K562 (cell line): Measurements from ENCODE around the gene ZFYVE27. TPM values are rescaled to one million over a fixed set of nuclear protein-coding genes. Genes with fewer than 3 reads are reported as not detected.
A peak's percentile ranks its signal among the peaks of the same experiment; 100 is the strongest.

Experiments
- ATAC-seq: fragments of 200-7000 bp; cut with Tn5 transposase; 3 replicates; pipeline ENCODE4 v1.9.1; 2020; ENCODE audit warnings: moderate library complexity
- BruUV-seq: library from RNA; stranded (reverse); fragments of 400-500 nt; replicated peaks from 2 replicates; lab custom pipeline; 2021; lab: Mats Ljungman, UMichigan
- CTCF ChIA-PET: fragments of 300-600 bp; formaldehyde crosslinking; extraction: SDS; loops from one replicate; lab custom pipeline; 2021; ENCODE audit warnings: low intra/inter-chr PET ratio; lab: Yijun Ruan, JAX
- POLR2A ChIA-PET: fragments of 300-600, 350-650 bp; sonication (Branson Sonifier 250); formaldehyde crosslinking; extraction: SDS; loops from one replicate; lab custom pipeline; 2021; ENCODE audit warnings: antibody characterized with exemption, inconsistent platforms; lab: Yijun Ruan, JAX
- DNase-seq, 4 experiments: peaks; one replicate each; pipeline versions ENCODE4 v3.0.0 to v3.0.0-alpha.2; 2011 to 2018; ENCODE audit warnings: low spot score in 3 of 4, mixed read lengths in 3 of 4; ENCODE audit errors: extremely low read depth in 1 of 4
- FAIRE-seq: peaks from 2 replicates; lab custom pipeline; 2011; peaks lifted over from hg19 to GRCh38; lab: Jason Lieb, UNC
- H2AFZ ChIP-seq: 2 replicates; pipeline ENCODE4 v1.6.0; 2011; ENCODE audit warnings: low read depth, low read length, control low read depth, inconsistent platforms
- H3K27ac ChIP-seq: fragments of 200-600 bp; 3 replicates; pipeline ENCODE4 v1.8.0; 2011; ENCODE audit warnings: low read depth, mild to moderate bottlenecking, control low read depth, inconsistent platforms, low read length, moderate library complexity, mixed read lengths; ENCODE audit errors: extremely low read depth
- H3K27me3 ChIP-seq, 2 experiments: fragments of 300-600 bp in 1 of 2; 2 replicates in 1 of 2; 3 replicates in 1 of 2; pipeline versions ENCODE4 v1.6.0 to v1.8.0; 2011; ENCODE audit warnings: inconsistent platforms in 2 of 2, low read length in 2 of 2, mild to moderate bottlenecking in 1 of 2, mixed read lengths in 1 of 2, moderate library complexity in 1 of 2; ENCODE audit not compliant: control insufficient read depth in 2 of 2, insufficient read depth in 2 of 2
- H3K36me3 ChIP-seq: fragments of 300-600 bp; 3 replicates; pipeline ENCODE4 v1.8.0; 2011; ENCODE audit warnings: mild to moderate bottlenecking, low read length, inconsistent platforms; ENCODE audit not compliant: control insufficient read depth, insufficient read depth
- H3K4me1 ChIP-seq, 2 experiments: fragments of 200-600 bp in 1 of 2; replicated peaks in 1 of 2; 2 replicates in 1 of 2; 3 replicates in 1 of 2; pipeline versions ENCODE4 v1.5.1 to v1.8.0; 2011; ENCODE audit warnings: inconsistent platforms in 2 of 2, low read length in 2 of 2, mild to moderate bottlenecking in 1 of 2, mixed read lengths in 1 of 2, moderate library complexity in 1 of 2; ENCODE audit not compliant: control insufficient read depth in 2 of 2, insufficient read depth in 2 of 2
- H3K4me2 ChIP-seq: 2 replicates; pipeline ENCODE4 v1.6.1; 2011; ENCODE audit warnings: low read length, control low read depth, inconsistent platforms, mixed read lengths; ENCODE audit not compliant: insufficient read depth
- H3K4me3 ChIP-seq: fragments of 200-600 bp; sonication (generic), shearing (Covaris generic); 2 replicates; pipeline ENCODE4 v1.5.1; 2016; ENCODE audit warnings: control low read depth, inconsistent platforms
- H3K79me2 ChIP-seq: fragments of 200-600 bp; 3 replicates; pipeline ENCODE4 v1.8.0; 2011; ENCODE audit warnings: low read length, inconsistent platforms; ENCODE audit not compliant: control insufficient read depth, insufficient read depth
- H3K9ac ChIP-seq, 2 experiments: 2 replicates each; pipeline versions ENCODE4 v1.6.0 to v1.6.1; 2011; ENCODE audit warnings: low read depth in 2 of 2, low read length in 2 of 2, control low read depth in 1 of 2, inconsistent platforms in 1 of 2, mild to moderate bottlenecking in 1 of 2, mixed read lengths in 1 of 2; ENCODE audit not compliant: insufficient read depth in 1 of 2
- H3K9me1 ChIP-seq: one replicate; pipeline ENCODE4 v1.6.0; 2011; ENCODE audit warnings: inconsistent platforms, mild to moderate bottlenecking, low read length, moderate library complexity; ENCODE audit not compliant: control insufficient read depth, insufficient read depth
- H3K9me3 ChIP-seq: replicated peaks from 2 replicates; pipeline ENCODE4 v1.5.1; 2011; ENCODE audit warnings: low read depth, low read length, inconsistent platforms; ENCODE audit not compliant: control insufficient read depth, insufficient read depth
- H4K20me1 ChIP-seq: replicated peaks from 2 replicates; pipeline ENCODE4 v1.6.1; 2011; ENCODE audit warnings: low read length, inconsistent platforms, mixed read lengths; ENCODE audit not compliant: control insufficient read depth, insufficient read depth
- CC2D1A ChIP-seq: fragments of 450-650 bp; IDR thresholded peaks from 2 replicates; pipeline ENCODE4 v1.6.1; 2017; ENCODE audit warnings: mild to moderate bottlenecking
- CHD2 ChIP-seq: IDR thresholded peaks from 2 replicates; pipeline ENCODE4 v1.6.1; 2011; ENCODE audit warnings: low read depth, low read length
- CHD4 ChIP-seq: fragments of 200-600 bp; sonication (generic); IDR thresholded peaks from 3 replicates; pipeline ENCODE4 v1.6.1; 2012; ENCODE audit warnings: low read depth, mild to moderate bottlenecking, mixed read lengths, low read length, inconsistent platforms; ENCODE audit not compliant: insufficient read depth, insufficient replicate concordance, poor library complexity, severe bottlenecking
- DEAF1 ChIP-seq: fragments of 450-650 bp; formaldehyde crosslinking; IDR thresholded peaks from 2 replicates; pipeline ENCODE4 v1.4.0; 2020; ENCODE audit warnings: mild to moderate bottlenecking, moderate library complexity
- MAZ ChIP-seq, 2 experiments: fragments of 450-650 bp in 1 of 2; sonication (generic) in 1 of 2; formaldehyde crosslinking; IDR thresholded peaks in 1 of 2; conservative IDR thresholded peaks in 1 of 2; 2 replicates each; pipeline versions ENCODE4 v1.4.0 to v1.5.0; 2020; ENCODE audit warnings: mild to moderate bottlenecking in 1 of 2, missing genetic modification reagents in 1 of 2
- NR4A1 ChIP-seq, 2 experiments: fragments of 250-450 bp in 1 of 2; fragments of 450-650 bp in 1 of 2; sonication (Bioruptor Pico) in 1 of 2; IDR thresholded peaks; 2 replicates each; pipeline versions ENCODE4 v1.4.0 to v1.6.1; 2016 to 2020; ENCODE audit warnings: mild to moderate bottlenecking in 2 of 2, missing compliant biosample characterization in 1 of 2, missing genetic modification characterization in 1 of 2, moderate library complexity in 1 of 2
- RAD21 ChIP-seq, 2 experiments: fragments of 250-450 bp in 1 of 2; fragments of 450-650 bp in 1 of 2; sonication (Bioruptor Pico) in 1 of 2; formaldehyde crosslinking in 1 of 2; IDR thresholded peaks in 1 of 2; conservative IDR thresholded peaks in 1 of 2; 2 replicates each; pipeline versions ENCODE4 v1.4.0 to v1.8.0; 2020 to 2022; ENCODE audit warnings: mild to moderate bottlenecking in 2 of 2, moderate library complexity in 1 of 2
- RB1 ChIP-seq: fragments of 450-650 bp; IDR thresholded peaks from 2 replicates; pipeline ENCODE4 v1.6.1; 2017; ENCODE audit warnings: low read depth, mild to moderate bottlenecking
- SMAD4 ChIP-seq: fragments of 250-450 bp; sonication (Bioruptor Pico); conservative IDR thresholded peaks from 2 replicates; pipeline ENCODE4 v1.8.0; 2021; ENCODE audit warnings: inconsistent platforms, mild to moderate bottlenecking, moderate library complexity
- XRCC5 ChIP-seq: fragments of 200-400 bp; formaldehyde crosslinking; IDR thresholded peaks from 2 replicates; pipeline ENCODE4 v1.6.1; 2017; ENCODE audit warnings: low read depth, mild to moderate bottlenecking, low read length
- ZFP1 ChIP-seq: fragments of 450-650 bp; formaldehyde crosslinking; IDR thresholded peaks from 2 replicates; pipeline ENCODE4 v1.4.0; 2020; ENCODE audit warnings: mild to moderate bottlenecking, mixed read lengths
- ZFP36 ChIP-seq: fragments of 150-350 bp; IDR thresholded peaks from 2 replicates; pipeline ENCODE4 v1.6.1; 2018; ENCODE audit warnings: low read length, low read depth; ENCODE audit not compliant: partially characterized antibody
- WGBS: fragments of 100-300 bp; shearing (Covaris generic); methylation state at CpG from one replicate; pipeline ENCODE4 v1.1.6; 2016; ENCODE audit warnings: low coverage, mixed read lengths; ENCODE audit not compliant: insufficient coverage; ENCODE audit errors: missing lambda C conversion rate; 5-methylcytosine and 5-hydroxymethylcytosine counted together
- in situ Hi-C: fragments of 300-500 bp; cut with MboI; formaldehyde crosslinking; loops from 4 replicates; pipeline ENCODE4 v1.15.0; 2018; ENCODE audit warnings: inconsistent platforms, mixed read lengths
- intact Hi-C: fragments of 100-400 bp; cut with micrococcal nuclease; formaldehyde crosslinking; loops from 2 replicates; pipeline ENCODE4 v1.14.2; 2022
- polyA plus RNA-seq, 8 experiments: library from polyadenylated mRNA; depleted of rRNA in 4 of 8; stranded (reverse) in 5 of 8; unstranded in 3 of 8; fragments of >200 nt; fragmentation: Nextera tagmentation in 2 of 8; fragmentation: Illumina TruSeq in 1 of 8; extraction: Ambion mirVana in 2 of 8; extraction: Trizol in 1 of 8; gene quantifications; 2 replicates each; pipeline versions ENCODE4 v1.2.1 to v1.2.3, GENCODE V29; 2011 to 2014; ENCODE audit warnings: inconsistent platforms in 1 of 8, missing spikeins in 1 of 8
- total RNA-seq, 7 experiments: library from RNA; depleted of rRNA in 6 of 7; stranded (reverse); fragments of >200 nt in 6 of 7; fragmentation: Illumina TruSeq in 2 of 7; extraction: Trizol in 2 of 7; gene quantifications; 2 replicates each; pipeline versions ENCODE4 v1.2.1 to v1.2.3, GENCODE V29; 2011 to 2021; ENCODE audit warnings: low replicate concordance in 1 of 7
- TF ChIP-seq, protein P1 (sequence below), 3 experiments: IDR thresholded peaks in 2 of 3; conservative IDR thresholded peaks in 1 of 3; 2 replicates each; pipeline ENCODE4 v1.5.1; 2011 to 2012; ENCODE audit warnings: low read length in 3 of 3, mild to moderate bottlenecking in 3 of 3, control low read depth in 2 of 3, improper control_type of control experiment in 1 of 3, inconsistent platforms in 1 of 3, low read depth in 1 of 3, mixed read lengths in 1 of 3, moderate library complexity in 1 of 3; ENCODE audit not compliant: insufficient read depth in 2 of 3
- TF ChIP-seq, protein P2 (sequence below): fragments of 250-450 bp; sonication (Bioruptor Pico); IDR thresholded peaks from 2 replicates; pipeline ENCODE4 v1.8.0; 2022; ENCODE audit warnings: moderate library complexity, mild to moderate bottlenecking, inconsistent platforms

ZFYVE27 gene
- total and polyA plus RNA-seq, 9 of the 15 experiments (the other 6 are each of a cell fraction or from before 2014, with no cell fraction given), result 0.81 to 21.9 (median 15.3) TPM

- in situ Hi-C loops, result no loop called here
- no TSS peak for BruUV-seq
- no peaks in the 10 kb centered on the region for H3K27me3 ChIP-seq
- H3K4me3 ChIP-seq, result no peak overlapping the region
- H2AFZ ChIP-seq, result peak overlapping the region; percentile 47
- no peaks in the 10 kb centered on the region for H3K36me3 ChIP-seq
- H3K9ac ChIP-seq, result peak overlapping the region in 1 of 2 experiments; percentile 42; a peak in 1 of 4 replicates
- FAIRE-seq (peak; percentile 71), DNase-seq (peak; percentile 66 to 77 (median 72)), ATAC-seq (peak; percentile 73)
- ChIA-PET CTCF (interaction anchor here (0.8 to 1.4 kb wide), 4 partner anchors 53 to 236 kb away, joined by 3 to 7 read pairs (median 3); no protein-coding TSS in a partner anchor), POLR2A (no interaction called here)
- H3K4me2 ChIP-seq, result peak overlapping the region; percentile 43; the same call in 1 of the 2 replicates
- H3K79me2 ChIP-seq, result no peaks in the 10 kb centered on the region
- WGBS, result 20% methylated on average over 11 of the region's 13 CpGs
- intact Hi-C loops, result loop anchor here (1.0 to 5.0 kb wide), 2 partner anchors 55 to 77 kb away; partner anchors contain the start of gene GOLGA7B
- peaks cover 32 to 46% of the 10 kb centered on the region in 2 experiments; a peak in 4 of 5 replicates for H3K4me1 ChIP-seq
- H3K9me1 ChIP-seq, result no peaks in the 10 kb centered on the region
- H4K20me1 ChIP-seq, result no peaks in the 10 kb centered on the region
- H3K27ac ChIP-seq, result no peak overlapping the region
- no peaks in the 10 kb centered on the region for H3K9me3 ChIP-seq
- TF ChIP-seq RAD21 (CRISPR knock-in tag; conservative IDR thresholded peaks at IDR 0.05 in 1 of 2, IDR thresholded peaks at IDR 0.05 in 1 of 2), result peak; percentile 72 to 84
- TF ChIP-seq CHD4, result no peak
- TF ChIP-seq RB1, result 0 out of 2 replicates have a peak, but pooled peaks have one; percentile 33
- TF ChIP-seq SMAD4, result no peak
- TF ChIP-seq NR4A1 (CRISPR knock-in tag; IDR thresholded peaks at IDR 0.05), result no peak
- TF ChIP-seq NR4A1 (tag; IDR thresholded peaks at IDR 0.05), result no peak
- 0 out of 4 replicates have a peak, but pooled peaks of 1 of the 2 experiments have one; percentile 31 for TF ChIP-seq MAZ (CRISPR knock-in tag; conservative IDR thresholded peaks at IDR 0.05 in 1 of 2, IDR thresholded peaks at IDR 0.05 in 1 of 2)
- TF ChIP-seq, protein P1, sequence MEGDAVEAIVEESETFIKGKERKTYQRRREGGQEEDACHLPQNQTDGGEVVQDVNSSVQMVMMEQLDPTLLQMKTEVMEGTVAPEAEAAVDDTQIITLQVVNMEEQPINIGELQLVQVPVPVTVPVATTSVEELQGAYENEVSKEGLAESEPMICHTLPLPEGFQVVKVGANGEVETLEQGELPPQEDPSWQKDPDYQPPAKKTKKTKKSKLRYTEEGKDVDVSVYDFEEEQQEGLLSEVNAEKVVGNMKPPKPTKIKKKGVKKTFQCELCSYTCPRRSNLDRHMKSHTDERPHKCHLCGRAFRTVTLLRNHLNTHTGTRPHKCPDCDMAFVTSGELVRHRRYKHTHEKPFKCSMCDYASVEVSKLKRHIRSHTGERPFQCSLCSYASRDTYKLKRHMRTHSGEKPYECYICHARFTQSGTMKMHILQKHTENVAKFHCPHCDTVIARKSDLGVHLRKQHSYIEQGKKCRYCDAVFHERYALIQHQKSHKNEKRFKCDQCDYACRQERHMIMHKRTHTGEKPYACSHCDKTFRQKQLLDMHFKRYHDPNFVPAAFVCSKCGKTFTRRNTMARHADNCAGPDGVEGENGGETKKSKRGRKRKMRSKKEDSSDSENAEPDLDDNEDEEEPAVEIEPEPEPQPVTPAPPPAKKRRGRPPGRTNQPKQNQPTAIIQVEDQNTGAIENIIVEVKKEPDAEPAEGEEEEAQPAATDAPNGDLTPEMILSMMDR (IDR thresholded peaks at IDR 0.05 in 2 of 3, conservative IDR thresholded peaks at IDR 0.05 in 1 of 3; ENCODE audit: insufficient read depth in 2 of 3, low read depth in 1 of 3, low read length in 3 of 3), result peak; percentile 79 to 89 (median 81)
- TF ChIP-seq, protein P2, sequence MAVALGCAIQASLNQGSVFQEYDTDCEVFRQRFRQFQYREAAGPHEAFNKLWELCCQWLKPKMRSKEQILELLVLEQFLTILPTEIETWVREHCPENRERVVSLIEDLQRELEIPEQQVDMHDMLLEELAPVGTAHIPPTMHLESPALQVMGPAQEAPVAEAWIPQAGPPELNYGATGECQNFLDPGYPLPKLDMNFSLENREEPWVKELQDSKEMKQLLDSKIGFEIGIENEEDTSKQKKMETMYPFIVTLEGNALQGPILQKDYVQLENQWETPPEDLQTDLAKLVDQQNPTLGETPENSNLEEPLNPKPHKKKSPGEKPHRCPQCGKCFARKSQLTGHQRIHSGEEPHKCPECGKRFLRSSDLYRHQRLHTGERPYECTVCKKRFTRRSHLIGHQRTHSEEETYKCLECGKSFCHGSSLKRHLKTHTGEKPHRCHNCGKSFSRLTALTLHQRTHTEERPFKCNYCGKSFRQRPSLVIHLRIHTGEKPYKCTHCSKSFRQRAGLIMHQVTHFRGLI (CRISPR knock-in tag), result no peak
- 0 out of 2 replicates have a peak, but pooled peaks have one; percentile 34 for TF ChIP-seq XRCC5
- no peak for TF ChIP-seq CHD2
- TF ChIP-seq DEAF1 (CRISPR knock-in tag), result peak; percentile 60
- no peak for TF ChIP-seq ZFP36
- no peak for TF ChIP-seq CC2D1A
- TF ChIP-seq ZFP1, result no peak
Measured at GRCh38 chr10:97791824-97792721, 55.1 kb downstream of the ZFYVE27 start.
